Activated CD8-positive, alpha-beta T cell treated with anti-CD3 and anti-CD28 coated beads, Interleukin-2, amount 10 ng/mL, durations not matched to agents 7 days and 5 days (primary cell): ENCODE data around the gene RET. TPM values are rescaled to one million over a fixed set of nuclear protein-coding genes. Genes with fewer than 3 reads are reported as not detected.
A peak's percentile ranks its signal among the peaks of the same experiment; 100 is the strongest.

Experiments used
- ATAC-seq: fragments of 150-1000 bp; cut with Tn5 transposase; one replicate; pipeline ENCODE4 v1.10.0; 2021; ENCODE audit warnings: moderate library complexity
- CTCF ChIA-PET: fragments of 350-600 bp; sonication (Branson Sonifier 250); formaldehyde crosslinking; loops from one replicate; lab custom pipeline; 2021; ENCODE audit warnings: antibody characterized with exemption; lab: Charles Lee
- POLR2A ChIA-PET: fragments of 350-600 bp; sonication (Branson Sonifier 250); formaldehyde crosslinking; loops from one replicate; lab custom pipeline; 2021; ENCODE audit warnings: antibody characterized with exemption; lab: Charles Lee
- DNase-seq: peaks from one replicate; pipeline ENCODE4 v3.0.0-alpha.2; 2020
- H3K27ac Mint-ChIP-seq: one replicate; pipeline ENCODE4 v1.8.0; 2021; ENCODE audit warnings: mild to moderate bottlenecking, mixed read lengths
- H3K27me3 Mint-ChIP-seq: one replicate; pipeline ENCODE4 v1.8.0; 2021; ENCODE audit warnings: low read depth, mixed read lengths
- H3K36me3 Mint-ChIP-seq: one replicate; pipeline ENCODE4 v1.8.0; 2021; ENCODE audit warnings: low read depth, mixed read lengths
- H3K4me1 Mint-ChIP-seq: one replicate; pipeline ENCODE4 v1.8.0; 2021; ENCODE audit warnings: low read depth, mixed read lengths
- H3K4me3 Mint-ChIP-seq: one replicate; pipeline ENCODE4 v1.8.0; 2021; ENCODE audit warnings: mild to moderate bottlenecking, mixed read lengths
- H3K9me3 Mint-ChIP-seq: one replicate; pipeline ENCODE4 v1.8.0; 2022; ENCODE audit warnings: mixed read lengths; ENCODE audit not compliant: insufficient read depth
- total RNA-seq, 2 experiments: library from RNA; stranded (reverse); gene quantifications; one replicate each; pipeline ENCODE4 v1.2.3, GENCODE V29; 2021

The RET gene
- total RNA-seq, 2 experiments from 2014 or later, result 0.13 to 0.34 TPM

- ATAC-seq (no peak), DNase-seq (no peak)
- H3K4me1 Mint-ChIP-seq, result no peaks in the 10 kb centered on the region
- CTCF ChIA-PET, result no interaction called here
- H3K36me3 Mint-ChIP-seq, result no peaks in the 10 kb centered on the region
- no peaks in the 10 kb centered on the region for H3K9me3 Mint-ChIP-seq
- H3K27me3 Mint-ChIP-seq, result no peaks in the 10 kb centered on the region
- no peak overlapping the region for H3K4me3 Mint-ChIP-seq
- no peak overlapping the region for H3K27ac Mint-ChIP-seq
- POLR2A ChIA-PET, result interaction anchor here (1.0 kb wide), 1 partner anchor 10 kb away, joined by 3 read pairs; no protein-coding TSS in a partner anchor
These were observed 8.2 kb upstream of the RET start for GRCh38 chr10:43068471-43069210.

- H3K4me3 Mint-ChIP-seq, result no peak overlapping the region
- CTCF ChIA-PET, result no interaction called here
- POLR2A ChIA-PET, result interaction anchor here (1.0 kb wide), 1 partner anchor 10 kb away, joined by 3 read pairs; no protein-coding TSS in a partner anchor
- H3K36me3 Mint-ChIP-seq, result no peaks in the 10 kb centered on the region
- H3K4me1 Mint-ChIP-seq, result no peaks in the 10 kb centered on the region
- H3K27ac Mint-ChIP-seq, result peak overlapping the region; percentile 18
- no peaks in the 10 kb centered on the region for H3K27me3 Mint-ChIP-seq
- H3K9me3 Mint-ChIP-seq, result no peaks in the 10 kb centered on the region
- ATAC-seq, result no peak
- DNase-seq, result no peak
These were observed 7.7 kb upstream of the RET start for GRCh38 chr10:43069211-43069515.

DNA sequence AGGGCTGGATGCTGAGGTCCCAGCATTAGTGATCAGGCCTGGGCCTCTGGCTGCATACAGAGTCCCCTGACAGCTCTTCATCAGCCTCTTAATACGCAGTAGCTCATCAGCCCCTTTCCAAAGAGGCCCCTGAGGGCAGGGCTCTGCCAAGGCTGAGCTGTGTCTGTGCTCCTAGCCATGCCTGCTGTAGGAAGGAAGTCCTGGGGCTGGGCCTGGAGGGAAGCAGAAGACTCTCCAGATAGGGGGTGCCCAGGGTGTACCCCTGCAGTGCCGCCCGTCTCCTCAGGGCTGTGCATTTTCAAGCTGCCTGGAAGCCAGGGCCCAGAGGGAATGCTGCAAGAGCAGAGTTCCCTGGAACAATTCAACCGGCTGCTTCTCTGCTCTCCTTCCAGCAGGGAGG lies 7.3 kb upstream of the RET start:
- H3K36me3 Mint-ChIP-seq, result no peaks in the 10 kb centered on the region
- no peaks in the 10 kb centered on the region for H3K9me3 Mint-ChIP-seq
- no peaks in the 10 kb centered on the region for H3K4me1 Mint-ChIP-seq
- no peak for DNase-seq
- H3K4me3 Mint-ChIP-seq, result no peak overlapping the region
- POLR2A ChIA-PET, result no interaction called here
- CTCF ChIA-PET, result no interaction called here
- no peak overlapping the region for H3K27ac Mint-ChIP-seq
- H3K27me3 Mint-ChIP-seq, result no peaks in the 10 kb centered on the region
- no peak for ATAC-seq

- Mint-ChIP-seq H3K9me3 (no peaks in the 10 kb centered on the region), H3K27ac (no peak overlapping the region), H3K4me3 (no peak overlapping the region), H3K27me3 (no peaks in the 10 kb centered on the region), H3K4me1 (no peaks in the 10 kb centered on the region), H3K36me3 (no peaks in the 10 kb centered on the region)
- ChIA-PET CTCF (no interaction called here), POLR2A (no interaction called here)
- no peak for DNase-seq
- no peak for ATAC-seq
These were observed 6.5 kb upstream of the RET start for GRCh38 chr10:43070121-43071085.

- H3K36me3 Mint-ChIP-seq, result no peaks in the 10 kb centered on the region
- peaks cover 9% of the 10 kb centered on the region for H3K27me3 Mint-ChIP-seq
- DNase-seq (no peak), ATAC-seq (no peak)
- ChIA-PET CTCF (no interaction called here), POLR2A (no interaction called here)
- peaks cover 4% of the 10 kb centered on the region for H3K4me1 Mint-ChIP-seq
- H3K9me3 Mint-ChIP-seq, result no peaks in the 10 kb centered on the region
- H3K4me3 Mint-ChIP-seq, result no peak overlapping the region
- no peak overlapping the region for H3K27ac Mint-ChIP-seq
These were observed 4.8 kb upstream of the RET start for GRCh38 chr10:43071865-43072650.

- Mint-ChIP-seq H3K4me1 (peaks cover 9% of the 10 kb centered on the region), H3K36me3 (no peaks in the 10 kb centered on the region), H3K27ac (no peak overlapping the region), H3K9me3 (no peaks in the 10 kb centered on the region), H3K27me3 (peaks cover 15% of the 10 kb centered on the region), H3K4me3 (no peak overlapping the region)
- POLR2A ChIA-PET, result no interaction called here
- ATAC-seq (no peak), DNase-seq (no peak)
- CTCF ChIA-PET, result no interaction called here
These were observed 3.7 kb upstream of the RET start for GRCh38 chr10:43073191-43073590.

DNA sequence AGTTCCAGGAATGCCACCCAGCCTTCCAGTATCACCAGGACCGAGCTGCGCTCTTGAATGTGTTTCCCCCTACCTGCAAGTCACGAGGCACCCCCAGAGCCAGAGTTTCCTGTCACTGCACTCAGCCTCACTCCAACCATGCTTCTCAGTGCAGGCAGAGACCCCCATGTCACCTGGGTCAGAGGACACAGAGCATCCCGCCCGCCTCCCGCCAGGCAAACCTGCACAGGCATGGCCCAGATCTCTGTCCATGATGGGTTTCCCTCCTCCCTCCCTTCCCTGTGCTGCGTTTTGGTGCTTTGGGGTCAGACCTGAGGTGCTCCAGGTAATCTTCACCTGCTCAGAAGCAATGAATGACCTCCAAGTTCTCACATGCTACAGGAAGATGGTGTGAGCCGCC lies 3.1 kb upstream of the RET start:
- H3K27me3 Mint-ChIP-seq, result peaks cover 19% of the 10 kb centered on the region
- no peak for DNase-seq
- H3K27ac Mint-ChIP-seq, result no peak overlapping the region
- ChIA-PET CTCF (no interaction called here), POLR2A (no interaction called here)
- peaks cover 12% of the 10 kb centered on the region for H3K4me1 Mint-ChIP-seq
- H3K9me3 Mint-ChIP-seq, result no peaks in the 10 kb centered on the region
- no peak overlapping the region for H3K4me3 Mint-ChIP-seq
- no peaks in the 10 kb centered on the region for H3K36me3 Mint-ChIP-seq
- ATAC-seq, result no peak

DNA sequence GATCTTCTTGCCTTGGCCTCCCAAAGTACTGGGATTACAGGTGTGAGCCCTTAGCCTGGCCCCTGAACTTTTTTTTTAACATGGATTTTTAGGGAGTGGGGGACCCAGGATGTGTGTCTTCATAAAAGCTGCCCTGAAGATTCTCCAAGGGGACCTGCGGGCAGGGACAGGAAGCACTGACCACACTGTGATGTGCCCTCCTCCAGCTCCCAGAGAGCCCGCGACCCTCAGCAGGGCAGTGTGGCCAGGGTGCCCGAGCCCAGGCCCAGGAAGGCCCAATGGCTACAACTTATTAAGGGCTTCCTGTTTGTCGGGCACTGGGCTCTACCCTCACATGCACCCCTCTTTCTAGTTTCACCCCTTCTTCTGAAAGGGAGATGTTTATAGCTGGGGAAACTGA lies 2.5 kb upstream of the RET start:
- ChIA-PET POLR2A (no interaction called here), CTCF (no interaction called here)
- ATAC-seq (no peak), DNase-seq (no peak)
- Mint-ChIP-seq H3K4me3 (no peak overlapping the region), H3K9me3 (no peaks in the 10 kb centered on the region), H3K36me3 (no peaks in the 10 kb centered on the region), H3K27me3 (peaks cover 23% of the 10 kb centered on the region), H3K27ac (no peak overlapping the region), H3K4me1 (peaks cover 12% of the 10 kb centered on the region)

DNA sequence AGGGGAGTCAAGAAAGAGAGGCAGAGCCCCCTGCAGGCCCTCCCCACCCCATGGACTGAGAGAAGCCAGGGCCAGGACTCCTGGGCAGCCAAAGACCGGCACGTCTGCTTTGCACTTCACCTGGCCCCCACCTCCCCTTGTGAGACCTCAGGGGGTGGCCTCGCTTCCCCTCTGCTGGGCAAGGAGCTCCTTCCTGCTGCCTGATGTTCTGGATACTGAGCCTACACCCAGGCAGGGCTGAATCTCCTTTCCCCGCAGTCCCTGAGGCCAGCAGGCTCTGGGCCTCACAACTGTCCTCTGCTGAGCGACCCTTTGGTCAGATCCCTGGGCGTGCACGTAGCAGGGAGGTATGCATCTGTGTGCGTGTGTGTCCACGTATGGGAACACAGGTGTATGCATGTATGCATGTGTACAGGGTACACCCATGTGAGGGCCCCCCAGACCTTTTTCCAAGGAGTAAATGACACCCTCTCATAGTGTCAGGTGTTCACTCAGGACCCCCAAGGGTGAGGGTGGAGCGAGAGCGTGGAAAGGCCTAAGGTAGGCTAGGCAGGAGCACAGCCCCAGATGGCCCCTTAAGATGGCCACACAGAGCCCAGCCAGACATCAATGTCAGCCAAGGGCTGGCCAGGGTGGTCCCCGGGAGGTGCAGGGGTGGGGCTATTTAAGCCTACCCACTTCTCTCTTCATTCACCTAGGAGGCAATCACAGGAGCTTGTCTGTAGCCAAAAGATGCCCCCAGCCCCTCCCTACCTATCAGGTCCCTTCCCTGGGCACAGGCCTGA lies 1.9 kb upstream of the RET start:
- Mint-ChIP-seq H3K27ac (no peak overlapping the region), H3K9me3 (no peaks in the 10 kb centered on the region), H3K4me1 (peaks cover 12% of the 10 kb centered on the region), H3K36me3 (no peaks in the 10 kb centered on the region), H3K4me3 (no peak overlapping the region), H3K27me3 (peaks cover 28% of the 10 kb centered on the region)
- no peak for DNase-seq
- no peak for ATAC-seq
- POLR2A ChIA-PET, result no interaction called here
- CTCF ChIA-PET, result no interaction called here

GRCh38 chr10:43075612-43076003 lies 1.3 kb upstream of the RET start:
- ATAC-seq, result no peak
- CTCF ChIA-PET, result no interaction called here
- H3K4me1 Mint-ChIP-seq, result peaks cover 12% of the 10 kb centered on the region
- no peak overlapping the region for H3K4me3 Mint-ChIP-seq
- H3K27ac Mint-ChIP-seq, result no peak overlapping the region
- POLR2A ChIA-PET, result no interaction called here
- DNase-seq, result no peak
- no peaks in the 10 kb centered on the region for H3K36me3 Mint-ChIP-seq
- H3K9me3 Mint-ChIP-seq, result no peaks in the 10 kb centered on the region
- peaks cover 28% of the 10 kb centered on the region for H3K27me3 Mint-ChIP-seq

DNA sequence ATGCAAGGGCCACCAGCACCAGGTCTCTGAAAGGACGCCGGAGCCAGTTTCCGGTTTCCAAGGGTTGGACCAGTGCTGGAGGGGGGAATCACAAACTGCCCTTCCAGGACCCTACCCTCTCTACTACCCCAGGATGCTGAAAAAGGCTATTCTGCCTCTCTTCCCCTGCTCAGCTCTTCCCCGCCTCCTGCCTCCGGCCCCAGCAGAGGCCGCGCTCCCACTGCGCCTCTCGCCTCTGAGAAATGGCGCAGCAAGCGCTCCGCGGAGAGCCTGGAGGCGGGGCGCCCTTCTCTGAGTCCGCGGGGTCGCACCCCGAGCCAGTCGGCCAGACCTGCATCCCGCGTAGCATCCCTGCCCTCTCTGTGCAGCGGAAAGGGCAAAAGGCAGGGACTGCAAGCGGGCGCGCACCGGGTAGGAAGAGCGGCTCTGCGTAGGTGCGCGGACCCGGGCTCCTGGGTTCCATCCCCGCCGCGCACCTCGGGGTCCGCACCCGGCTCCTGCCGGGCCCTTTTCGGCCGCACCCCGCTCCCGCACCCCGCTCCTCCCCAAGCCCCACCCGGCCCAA lies 476 bp upstream of the RET start:
- ATAC-seq (peak; percentile 17), DNase-seq (no peak)
- CTCF ChIA-PET, result no interaction called here
- POLR2A ChIA-PET, result no interaction called here
- peaks cover 32% of the 10 kb centered on the region for H3K27me3 Mint-ChIP-seq
- no peaks in the 10 kb centered on the region for H3K9me3 Mint-ChIP-seq
- no peaks in the 10 kb centered on the region for H3K36me3 Mint-ChIP-seq
- H3K4me1 Mint-ChIP-seq, result peaks cover 12% of the 10 kb centered on the region
- no peak overlapping the region for H3K27ac Mint-ChIP-seq
- H3K4me3 Mint-ChIP-seq, result peak overlapping the region; percentile 38
